ENCODE measurements around the gene RAB25. TPM values are rescaled to one million over a fixed set of nuclear protein-coding genes. Genes with fewer than 3 reads are reported as not detected.

The RAB25 gene
- total and polyA plus RNA-seq, 2 of the 13 experiments (the other 11 are each of a cell fraction or from before 2014, with no cell fraction given) = 0.20 to 0.22 TPM

GRCh38 chr1:156119503-156120209, 58.7 kb downstream of the RAB25 start (continued):
- TF ChIP-seq ZNF784 (CRISPR knock-in tag; IDR thresholded peaks at IDR 0.05; ENCODE audit: borderline replicate concordance) = no peak
- TF ChIP-seq FOSL2 (CRISPR knock-in tag; IDR thresholded peaks at IDR 0.05) = peak; percentile 90
- TF ChIP-seq ETV5 (CRISPR knock-in tag; IDR thresholded peaks at IDR 0.05; ENCODE audit: borderline replicate concordance) = no peak
- no peak for TF ChIP-seq ZNF20 (CRISPR knock-in tag; IDR thresholded peaks at IDR 0.05)

Other genes with a start within 250 kb of the RAB25 start
- 15.5 and 19.6 TPM in 2 replicates for gene GON4L, start 203.9 kb upstream of the RAB25 start, total RNA-seq (2016; rRNA removed; fragmentation: Illumina TruSeq; extraction: Trizol)
- 14.6 and 15.0 TPM in 2 replicates for gene GON4L, start 203.9 kb upstream of the RAB25 start, polyA plus RNA-seq (2011; rRNA removed)
- 0.08 and 0.22 TPM in 2 replicates for gene SYT11, start 201.6 kb upstream of the RAB25 start, total RNA-seq (2016; rRNA removed; fragmentation: Illumina TruSeq; extraction: Trizol)
- gene SYT11, start 201.6 kb upstream of the RAB25 start, polyA plus RNA-seq (2011; rRNA removed) = 0.59 and 0.64 TPM in 2 replicates
- gene RIT1, start 149.8 kb upstream of the RAB25 start, total RNA-seq (2016; rRNA removed; fragmentation: Illumina TruSeq; extraction: Trizol) = 12.2 and 15.9 TPM in 2 replicates
- 29.3 and 32.2 TPM in 2 replicates for gene RIT1, start 149.8 kb upstream of the RAB25 start, polyA plus RNA-seq (2011; rRNA removed)
- gene KHDC4, start 126.7 kb upstream of the RAB25 start, total RNA-seq (2016; rRNA removed; fragmentation: Illumina TruSeq; extraction: Trizol) = 15.9 and 33.5 TPM in 2 replicates
- gene KHDC4, start 126.7 kb upstream of the RAB25 start, polyA plus RNA-seq (2011; rRNA removed) = 74.5 and 92.0 TPM in 2 replicates
- gene RXFP4, start 119.5 kb upstream of the RAB25 start, total RNA-seq (2016; rRNA removed; fragmentation: Illumina TruSeq; extraction: Trizol) = 0.38 TPM in 1 of 2 replicates, not detected in the other
- gene RXFP4, start 119.5 kb upstream of the RAB25 start, polyA plus RNA-seq (2011; rRNA removed) = 1.4 and 1.9 TPM in 2 replicates
- gene ARHGEF2, start 82.6 kb upstream of the RAB25 start, total RNA-seq (2016; rRNA removed; fragmentation: Illumina TruSeq; extraction: Trizol) = 15.0 and 16.1 TPM in 2 replicates
- gene ARHGEF2, start 82.6 kb upstream of the RAB25 start, polyA plus RNA-seq (2011; rRNA removed) = 32.1 and 33.1 TPM in 2 replicates
- 150 and 284 TPM in 2 replicates for gene SSR2, start 40.2 kb upstream of the RAB25 start, total RNA-seq (2016; rRNA removed; fragmentation: Illumina TruSeq; extraction: Trizol)
- gene SSR2, start 40.2 kb upstream of the RAB25 start, polyA plus RNA-seq (2011; rRNA removed) = 442 and 461 TPM in 2 replicates
- gene UBQLN4, start 7.4 kb upstream of the RAB25 start, total RNA-seq (2016; rRNA removed; fragmentation: Illumina TruSeq; extraction: Trizol) = 31.5 and 33.2 TPM in 2 replicates
- gene UBQLN4, start 7.4 kb upstream of the RAB25 start, polyA plus RNA-seq (2011; rRNA removed) = 39.8 and 42.0 TPM in 2 replicates
- gene LAMTOR2, start 6.4 kb upstream of the RAB25 start, total RNA-seq (2016; rRNA removed; fragmentation: Illumina TruSeq; extraction: Trizol) = 66.4 and 84.0 TPM in 2 replicates
- 36.5 and 44.9 TPM in 2 replicates for gene LAMTOR2, start 6.4 kb upstream of the RAB25 start, polyA plus RNA-seq (2011; rRNA removed)
- 7.6 TPM in 2 replicates for gene MEX3A, start 21.3 kb downstream of the RAB25 start, total RNA-seq (2016; rRNA removed; fragmentation: Illumina TruSeq; extraction: Trizol)
- 9.0 and 9.1 TPM in 2 replicates for gene MEX3A, start 21.3 kb downstream of the RAB25 start, polyA plus RNA-seq (2011; rRNA removed)
- gene LMNA, start 53.6 kb downstream of the RAB25 start, total RNA-seq (2016; rRNA removed; fragmentation: Illumina TruSeq; extraction: Trizol) = 190 and 225 TPM in 2 replicates
- gene LMNA, start 53.6 kb downstream of the RAB25 start, polyA plus RNA-seq (2011; rRNA removed) = 107 and 110 TPM in 2 replicates
- gene SEMA4A, start 92.4 kb downstream of the RAB25 start, total RNA-seq (2016; rRNA removed; fragmentation: Illumina TruSeq; extraction: Trizol) = 0.09 TPM in 1 of 2 replicates, not detected in the other
- gene SEMA4A, start 92.4 kb downstream of the RAB25 start, polyA plus RNA-seq (2011; rRNA removed) = 0.14 and 0.20 TPM in 2 replicates
- gene SLC25A44, start 132.9 kb downstream of the RAB25 start, total RNA-seq (2016; rRNA removed; fragmentation: Illumina TruSeq; extraction: Trizol) = 10.7 and 12.4 TPM in 2 replicates
- gene SLC25A44, start 132.9 kb downstream of the RAB25 start, polyA plus RNA-seq (2011; rRNA removed) = 13.4 and 14.3 TPM in 2 replicates
- gene PMF1, start 151.8 kb downstream of the RAB25 start, total RNA-seq (2016; rRNA removed; fragmentation: Illumina TruSeq; extraction: Trizol) = 89.0 and 94.7 TPM in 2 replicates
- 68.4 and 72.5 TPM in 2 replicates for gene PMF1, start 151.8 kb downstream of the RAB25 start, polyA plus RNA-seq (2011; rRNA removed)
- gene BGLAP, start 181.0 kb downstream of the RAB25 start, total RNA-seq (2016; rRNA removed; fragmentation: Illumina TruSeq; extraction: Trizol) = 0.62 TPM in 1 of 2 replicates, not detected in the other
- 1.4 and 1.6 TPM in 2 replicates for gene BGLAP, start 181.0 kb downstream of the RAB25 start, polyA plus RNA-seq (2011; rRNA removed)
- 0.14 and 0.82 TPM in 2 replicates for gene PAQR6, start 186.9 kb downstream of the RAB25 start, total RNA-seq (2016; rRNA removed; fragmentation: Illumina TruSeq; extraction: Trizol)
- 1.4 and 2.0 TPM in 2 replicates for gene PAQR6, start 186.9 kb downstream of the RAB25 start, polyA plus RNA-seq (2011; rRNA removed)
- gene SMG5, start 221.7 kb downstream of the RAB25 start, total RNA-seq (2016; rRNA removed; fragmentation: Illumina TruSeq; extraction: Trizol) = 63.3 and 84.0 TPM in 2 replicates
- gene SMG5, start 221.7 kb downstream of the RAB25 start, polyA plus RNA-seq (2011; rRNA removed) = 50.5 and 65.4 TPM in 2 replicates
- gene TMEM79, start 223.2 kb downstream of the RAB25 start, total RNA-seq (2016; rRNA removed; fragmentation: Illumina TruSeq; extraction: Trizol) = 1.0 and 1.9 TPM in 2 replicates
- 0.99 and 1.2 TPM in 2 replicates for gene TMEM79, start 223.2 kb downstream of the RAB25 start, polyA plus RNA-seq (2011; rRNA removed)
- 39.1 and 75.8 TPM in 2 replicates for gene GLMP, start 234.5 kb downstream of the RAB25 start, total RNA-seq (2016; rRNA removed; fragmentation: Illumina TruSeq; extraction: Trizol)
- 41.4 and 44.6 TPM in 2 replicates for gene GLMP, start 234.5 kb downstream of the RAB25 start, polyA plus RNA-seq (2011; rRNA removed)
- gene VHLL, start 238.1 kb downstream of the RAB25 start, total RNA-seq (2016; rRNA removed; fragmentation: Illumina TruSeq; extraction: Trizol) = 0.24 TPM in 1 of 2 replicates, not detected in the other
- gene VHLL, start 238.1 kb downstream of the RAB25 start, polyA plus RNA-seq (2011; rRNA removed) = not detected in 2 replicates